IPS-20b (cell line): ENCODE results near the gene SAP130.

Experiments
- H3K27ac ChIP-seq: one replicate; pipeline ENCODE4 v1.5.1; 2013; ENCODE audit warnings: low read length
- H3K27me3 ChIP-seq: 2 replicates; pipeline ENCODE4 v1.6.1; 2013; ENCODE audit warnings: mild to moderate bottlenecking, low read length, inconsistent platforms; ENCODE audit not compliant: insufficient read depth
- H3K36me3 ChIP-seq: 2 replicates; pipeline ENCODE4 v1.6.1; 2013; ENCODE audit warnings: low read depth, mild to moderate bottlenecking, inconsistent platforms, low read length, moderate library complexity; ENCODE audit not compliant: insufficient read depth
- H3K4me1 ChIP-seq: 2 replicates; pipeline ENCODE4 v1.6.1; 2013; ENCODE audit warnings: mild to moderate bottlenecking, control low read depth, inconsistent platforms, low read length, moderate library complexity; ENCODE audit not compliant: insufficient read depth
- H3K4me3 ChIP-seq: 2 replicates; pipeline ENCODE4 v1.5.1; 2013; ENCODE audit warnings: mild to moderate bottlenecking, low read length, inconsistent platforms
- H3K9ac ChIP-seq: 2 replicates; pipeline ENCODE4 v1.6.1; 2013; ENCODE audit warnings: low read depth, mild to moderate bottlenecking, inconsistent platforms, low read length, moderate library complexity
- H3K9me3 ChIP-seq: 2 replicates; pipeline ENCODE4 v1.6.1; 2013; ENCODE audit warnings: mild to moderate bottlenecking, low read depth, low read length, inconsistent platforms; ENCODE audit not compliant: insufficient read depth

The SAP130 gene

GRCh38 chr2:127985026-127985734 is 42.7 kb downstream of the SAP130 start:
- Histone ChIP-seq H3K9ac (no peak overlapping the region), H3K4me1 (no peaks in the 10 kb centered on the region), H3K9me3 (no peaks in the 10 kb centered on the region), H3K27ac (no peak overlapping the region), H3K4me3 (no peak overlapping the region), H3K27me3 (no peaks in the 10 kb centered on the region), H3K36me3 (peaks cover 92% of the 10 kb centered on the region)

GRCh38 chr2:127984551-127984950 is 43.3 kb downstream of the SAP130 start:
- no peak overlapping the region for H3K4me3 ChIP-seq
- no peak overlapping the region for H3K27ac ChIP-seq
- peaks cover 89% of the 10 kb centered on the region for H3K36me3 ChIP-seq
- H3K4me1 ChIP-seq, result no peaks in the 10 kb centered on the region
- no peak overlapping the region for H3K9ac ChIP-seq
- no peaks in the 10 kb centered on the region for H3K9me3 ChIP-seq
- no peaks in the 10 kb centered on the region for H3K27me3 ChIP-seq

- no peaks in the 10 kb centered on the region for H3K4me1 ChIP-seq
- no peaks in the 10 kb centered on the region for H3K9me3 ChIP-seq
- peaks cover 59% of the 10 kb centered on the region for H3K36me3 ChIP-seq
- H3K9ac ChIP-seq, result no peak overlapping the region
- H3K27me3 ChIP-seq, result no peaks in the 10 kb centered on the region
- no peak overlapping the region for H3K27ac ChIP-seq
- H3K4me3 ChIP-seq, result no peak overlapping the region
Measured at GRCh38 chr2:127969446-127969845, 58.4 kb downstream of the SAP130 start.

- Histone ChIP-seq H3K4me3 (no peak overlapping the region), H3K27me3 (no peaks in the 10 kb centered on the region), H3K36me3 (peaks cover 57% of the 10 kb centered on the region), H3K27ac (no peak overlapping the region), H3K9ac (no peak overlapping the region), H3K9me3 (no peaks in the 10 kb centered on the region), H3K4me1 (no peaks in the 10 kb centered on the region)
Measured at GRCh38 chr2:127968610-127969339, 59.1 kb downstream of the SAP130 start.

- H3K36me3 ChIP-seq, result peaks cover 47% of the 10 kb centered on the region
- H3K27me3 ChIP-seq, result no peaks in the 10 kb centered on the region
- no peak overlapping the region for H3K4me3 ChIP-seq
- no peaks in the 10 kb centered on the region for H3K4me1 ChIP-seq
- H3K9me3 ChIP-seq, result no peaks in the 10 kb centered on the region
- no peak overlapping the region for H3K27ac ChIP-seq
- H3K9ac ChIP-seq, result no peak overlapping the region
Measured at GRCh38 chr2:127961729-127962128, 66.1 kb downstream of the SAP130 start.

DNA sequence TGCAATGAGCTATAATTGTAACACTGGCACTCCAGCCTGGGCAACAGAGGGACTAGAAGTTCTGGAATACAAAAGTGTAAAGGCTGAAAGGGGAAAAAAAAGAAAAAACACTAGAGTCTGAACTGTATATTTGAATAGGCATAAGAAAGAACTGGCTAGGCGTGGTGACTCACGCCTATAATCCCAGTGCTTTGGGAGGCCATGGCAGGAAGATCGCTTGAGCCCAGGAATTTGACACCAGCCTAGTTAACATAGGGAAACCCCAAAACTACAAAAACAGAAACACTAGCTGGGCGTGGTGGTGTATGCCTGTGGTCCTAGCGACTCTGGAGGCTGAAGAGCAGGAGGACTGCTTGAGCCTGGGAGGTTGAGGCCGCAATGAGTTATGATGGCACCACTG is 70.6 kb downstream of the SAP130 start:
- Histone ChIP-seq H3K4me1 (no peaks in the 10 kb centered on the region), H3K36me3 (peaks cover 68% of the 10 kb centered on the region), H3K27ac (no peak overlapping the region), H3K27me3 (no peaks in the 10 kb centered on the region), H3K9me3 (no peaks in the 10 kb centered on the region), H3K9ac (no peak overlapping the region), H3K4me3 (no peak overlapping the region)

DNA sequence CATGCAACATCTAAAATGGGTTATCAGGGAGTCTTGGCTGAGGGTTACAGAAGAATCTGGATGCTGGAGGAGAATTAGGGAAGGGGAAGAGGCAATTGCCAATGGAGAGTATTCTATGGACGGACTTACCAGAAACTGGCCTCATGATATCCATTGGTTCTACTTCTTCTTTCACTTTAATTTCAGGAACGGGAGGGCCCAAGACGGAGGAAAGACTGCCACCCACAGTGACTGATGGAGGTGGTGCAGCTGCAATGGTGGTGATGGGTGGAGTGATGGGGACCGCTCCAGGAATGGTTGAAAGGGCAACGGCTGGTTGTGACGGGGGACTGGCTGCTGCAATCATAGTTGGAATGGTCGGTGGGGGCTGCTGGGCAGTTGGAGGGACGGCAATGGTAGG is 73.0 kb downstream of the SAP130 start:
- H3K9ac ChIP-seq, result no peak overlapping the region

GRCh38 chr2:127953849-127954248 is 74.0 kb downstream of the SAP130 start:
- Histone ChIP-seq H3K36me3 (peaks cover 82% of the 10 kb centered on the region), H3K27ac (no peak overlapping the region)

More for the DNA sequence above, 73.0 kb downstream of the SAP130 start:
- peaks cover 78% of the 10 kb centered on the region for H3K36me3 ChIP-seq
- H3K9me3 ChIP-seq, result no peaks in the 10 kb centered on the region
- H3K27ac ChIP-seq, result no peak overlapping the region
- no peaks in the 10 kb centered on the region for H3K4me1 ChIP-seq
- no peaks in the 10 kb centered on the region for H3K27me3 ChIP-seq
- H3K4me3 ChIP-seq, result no peak overlapping the region

DNA sequence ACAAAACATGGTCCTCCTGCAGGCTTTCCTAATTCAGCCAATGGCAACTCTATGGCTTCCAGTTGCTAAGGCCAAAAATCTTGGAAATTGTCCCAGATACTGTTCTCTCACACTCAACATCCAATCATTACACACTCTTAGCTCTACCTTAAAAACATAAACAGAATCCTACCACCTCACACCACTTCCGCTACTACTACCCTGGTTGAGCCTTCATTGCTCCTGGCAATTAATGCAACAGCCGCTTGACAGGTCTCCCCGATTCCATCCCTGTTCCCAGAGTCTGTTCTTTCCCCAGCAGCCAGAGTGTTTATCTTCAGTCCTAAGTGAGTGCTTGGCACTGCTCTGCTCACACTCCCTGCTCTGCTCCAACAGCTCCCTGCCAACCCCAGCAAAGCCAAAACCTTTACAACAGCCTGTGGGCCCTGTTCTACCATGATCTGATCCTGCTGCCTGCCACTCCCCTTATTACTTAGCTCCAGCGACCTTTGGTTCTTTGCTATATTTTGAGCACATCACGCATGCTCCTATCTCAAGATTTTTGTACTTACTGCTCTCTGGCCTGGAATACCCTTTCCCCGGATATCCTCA is 74.6 kb downstream of the SAP130 start:
- Histone ChIP-seq H3K9ac (no peak overlapping the region), H3K4me1 (no peaks in the 10 kb centered on the region), H3K27me3 (no peaks in the 10 kb centered on the region), H3K9me3 (no peaks in the 10 kb centered on the region), H3K27ac (no peak overlapping the region), H3K4me3 (no peak overlapping the region), H3K36me3 (peaks cover 88% of the 10 kb centered on the region)

More at GRCh38 chr2:127953849-127954248, 74.0 kb downstream of the SAP130 start:
- Histone ChIP-seq H3K4me1 (no peaks in the 10 kb centered on the region), H3K9me3 (no peaks in the 10 kb centered on the region), H3K4me3 (no peak overlapping the region), H3K9ac (no peak overlapping the region), H3K27me3 (no peaks in the 10 kb centered on the region)

- no peaks in the 10 kb centered on the region for H3K4me1 ChIP-seq
- H3K9me3 ChIP-seq, result no peaks in the 10 kb centered on the region
- H3K4me3 ChIP-seq, result no peak overlapping the region
- peaks cover 93% of the 10 kb centered on the region for H3K36me3 ChIP-seq
- H3K27ac ChIP-seq, result no peak overlapping the region
- no peak overlapping the region for H3K9ac ChIP-seq
- H3K27me3 ChIP-seq, result no peaks in the 10 kb centered on the region
Measured at GRCh38 chr2:127951026-127951425, 76.8 kb downstream of the SAP130 start.

DNA sequence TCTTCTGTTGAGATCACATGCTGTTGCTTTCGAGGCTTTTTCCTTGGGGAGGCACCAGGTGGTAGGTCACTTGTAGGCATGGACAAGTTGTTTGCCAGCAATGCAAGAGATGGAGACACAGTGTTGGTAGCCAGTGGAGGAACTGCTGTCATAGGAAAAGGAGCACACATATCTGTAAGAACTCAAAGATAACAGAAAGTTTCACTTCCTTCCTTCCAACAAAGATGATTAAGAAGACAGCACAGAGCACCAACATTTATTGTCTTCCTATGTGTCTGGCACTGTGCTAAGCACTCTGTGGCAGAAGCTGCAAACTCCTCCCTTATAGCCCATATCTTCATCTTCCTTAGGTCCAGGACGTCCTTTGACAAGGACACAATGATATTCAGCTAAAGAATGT is 77.6 kb downstream of the SAP130 start:
- H3K9ac ChIP-seq, result no peak overlapping the region
- peaks cover 93% of the 10 kb centered on the region for H3K36me3 ChIP-seq
- no peaks in the 10 kb centered on the region for H3K9me3 ChIP-seq
- H3K27me3 ChIP-seq, result no peaks in the 10 kb centered on the region
- H3K4me1 ChIP-seq, result no peaks in the 10 kb centered on the region
- H3K27ac ChIP-seq, result no peak overlapping the region
- no peak overlapping the region for H3K4me3 ChIP-seq

DNA sequence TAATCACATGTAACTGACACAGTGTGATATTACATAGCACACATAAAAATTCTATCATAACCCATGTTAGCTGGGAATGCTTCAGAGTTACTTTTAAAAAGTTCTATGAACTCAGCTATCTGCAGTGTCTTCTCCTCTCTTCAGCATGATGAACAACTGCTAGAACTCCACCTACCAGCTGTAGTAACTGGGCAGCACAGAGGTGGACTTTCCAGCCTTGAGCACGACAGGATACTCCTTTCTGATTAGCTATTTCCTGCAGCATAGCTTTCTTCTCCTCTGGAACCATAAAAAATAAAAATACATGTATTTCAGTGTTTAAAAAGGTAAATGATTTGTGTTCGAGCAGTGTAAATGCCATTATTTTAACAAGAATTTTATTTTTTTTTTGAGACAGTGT is 82.6 kb downstream of the SAP130 start:
- no peaks in the 10 kb centered on the region for H3K4me1 ChIP-seq
- no peak overlapping the region for H3K27ac ChIP-seq
- no peaks in the 10 kb centered on the region for H3K9me3 ChIP-seq
- H3K9ac ChIP-seq, result no peak overlapping the region
- no peaks in the 10 kb centered on the region for H3K27me3 ChIP-seq
- H3K36me3 ChIP-seq, result peaks cover 94% of the 10 kb centered on the region
- no peak overlapping the region for H3K4me3 ChIP-seq
